ENCODE measurements around the gene PPM1K.

Gene PPM1K

GRCh38 chr4:88216395-88216794 is 68.0 kb downstream of the PPM1K start:
- DNase-seq (ENCODE audit: low read depth) = no peak

DNA sequence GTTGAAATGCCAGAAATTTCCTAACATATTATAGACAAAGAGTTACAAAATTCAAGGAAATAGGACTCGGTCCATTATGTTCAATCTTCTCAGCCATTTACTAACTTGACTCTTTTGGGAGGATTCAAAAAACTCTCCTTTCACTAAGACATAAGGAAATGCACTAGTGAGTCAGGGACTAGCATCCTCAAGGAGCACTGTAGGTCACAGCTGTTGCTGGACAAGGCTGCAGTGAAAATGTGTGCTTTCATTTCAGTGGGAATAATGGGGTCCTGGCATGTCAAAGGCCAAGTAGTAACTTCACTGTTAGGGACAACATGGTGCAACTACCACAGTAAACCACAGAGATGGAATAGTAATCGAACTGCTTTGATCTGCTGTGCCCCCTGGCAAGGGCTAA is 69.0 kb downstream of the PPM1K start:
- DNase-seq (ENCODE audit: low read depth) = no peak

- DNase-seq (ENCODE audit: low read depth) = no peak
These were observed 72.2 kb downstream of the PPM1K start for GRCh38 chr4:88212253-88212561.

GRCh38 chr4:88211473-88212252 is 72.7 kb downstream of the PPM1K start:
- peak; percentile 32 for DNase-seq (ENCODE audit: low read depth)

DNA sequence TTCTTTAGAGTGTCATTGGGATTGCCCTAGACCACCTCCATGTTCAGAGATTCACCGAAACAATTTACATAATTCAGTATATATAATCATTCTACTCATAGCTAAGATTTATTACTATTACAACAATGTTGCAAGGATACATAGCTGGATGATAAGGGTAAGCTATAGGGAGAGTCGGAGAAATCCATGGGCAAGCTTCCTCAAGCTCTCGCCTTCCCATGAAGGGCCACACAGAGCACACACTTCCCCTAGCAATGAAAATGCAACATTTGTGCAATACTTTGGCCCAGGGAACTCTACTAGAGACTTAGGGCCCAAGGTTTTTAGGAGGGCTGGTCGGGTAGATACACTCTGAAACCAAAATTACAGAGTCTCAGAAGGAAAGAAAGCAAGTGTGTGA is 76.2 kb downstream of the PPM1K start:
- no peak for DNase-seq (ENCODE audit: low read depth)

Data from stimulated activated CD8-positive, alpha-beta memory T cell treated with anti-CD3 and anti-CD28 coated beads, Interleukin-12 subunit alpha, Interleukin-12 subunit beta, amount 100 ng/mL, for 1 hour (primary cell).